GM12872 (cell line): ENCODE measurements around the gene PCBP3.

ENCODE experiments used
- TF ChIP-seq, protein P1 (sequence below): IDR thresholded peaks from 3 replicates; pipeline ENCODE4 v1.5.1; 2011; ENCODE audit warnings: low read depth, mild to moderate bottlenecking, low read length, moderate library complexity; ENCODE audit not compliant: insufficient read depth

The PCBP3 gene

DNA sequence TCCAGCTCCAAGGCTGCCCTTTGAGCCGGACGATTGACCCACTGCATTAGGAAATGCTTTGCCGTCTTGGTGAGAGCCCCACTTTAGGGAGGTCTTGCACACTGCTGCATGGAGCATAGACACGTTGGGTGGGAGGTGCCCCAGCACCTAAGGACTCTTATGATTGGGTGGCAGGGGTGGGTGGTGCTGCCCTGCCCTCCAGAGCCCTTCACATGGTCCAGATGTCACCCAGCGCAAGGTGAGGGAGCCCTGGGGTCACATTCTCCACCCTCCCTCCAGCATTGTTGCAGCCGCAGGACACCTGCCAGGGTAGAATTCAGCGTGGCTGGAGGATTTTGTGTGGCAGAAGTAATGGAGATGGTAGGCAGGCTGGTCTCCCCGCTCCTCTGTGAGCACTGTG lies 200.7 kb downstream of the PCBP3 start:
- TF ChIP-seq, protein P1, sequence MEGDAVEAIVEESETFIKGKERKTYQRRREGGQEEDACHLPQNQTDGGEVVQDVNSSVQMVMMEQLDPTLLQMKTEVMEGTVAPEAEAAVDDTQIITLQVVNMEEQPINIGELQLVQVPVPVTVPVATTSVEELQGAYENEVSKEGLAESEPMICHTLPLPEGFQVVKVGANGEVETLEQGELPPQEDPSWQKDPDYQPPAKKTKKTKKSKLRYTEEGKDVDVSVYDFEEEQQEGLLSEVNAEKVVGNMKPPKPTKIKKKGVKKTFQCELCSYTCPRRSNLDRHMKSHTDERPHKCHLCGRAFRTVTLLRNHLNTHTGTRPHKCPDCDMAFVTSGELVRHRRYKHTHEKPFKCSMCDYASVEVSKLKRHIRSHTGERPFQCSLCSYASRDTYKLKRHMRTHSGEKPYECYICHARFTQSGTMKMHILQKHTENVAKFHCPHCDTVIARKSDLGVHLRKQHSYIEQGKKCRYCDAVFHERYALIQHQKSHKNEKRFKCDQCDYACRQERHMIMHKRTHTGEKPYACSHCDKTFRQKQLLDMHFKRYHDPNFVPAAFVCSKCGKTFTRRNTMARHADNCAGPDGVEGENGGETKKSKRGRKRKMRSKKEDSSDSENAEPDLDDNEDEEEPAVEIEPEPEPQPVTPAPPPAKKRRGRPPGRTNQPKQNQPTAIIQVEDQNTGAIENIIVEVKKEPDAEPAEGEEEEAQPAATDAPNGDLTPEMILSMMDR, result no peak

DNA sequence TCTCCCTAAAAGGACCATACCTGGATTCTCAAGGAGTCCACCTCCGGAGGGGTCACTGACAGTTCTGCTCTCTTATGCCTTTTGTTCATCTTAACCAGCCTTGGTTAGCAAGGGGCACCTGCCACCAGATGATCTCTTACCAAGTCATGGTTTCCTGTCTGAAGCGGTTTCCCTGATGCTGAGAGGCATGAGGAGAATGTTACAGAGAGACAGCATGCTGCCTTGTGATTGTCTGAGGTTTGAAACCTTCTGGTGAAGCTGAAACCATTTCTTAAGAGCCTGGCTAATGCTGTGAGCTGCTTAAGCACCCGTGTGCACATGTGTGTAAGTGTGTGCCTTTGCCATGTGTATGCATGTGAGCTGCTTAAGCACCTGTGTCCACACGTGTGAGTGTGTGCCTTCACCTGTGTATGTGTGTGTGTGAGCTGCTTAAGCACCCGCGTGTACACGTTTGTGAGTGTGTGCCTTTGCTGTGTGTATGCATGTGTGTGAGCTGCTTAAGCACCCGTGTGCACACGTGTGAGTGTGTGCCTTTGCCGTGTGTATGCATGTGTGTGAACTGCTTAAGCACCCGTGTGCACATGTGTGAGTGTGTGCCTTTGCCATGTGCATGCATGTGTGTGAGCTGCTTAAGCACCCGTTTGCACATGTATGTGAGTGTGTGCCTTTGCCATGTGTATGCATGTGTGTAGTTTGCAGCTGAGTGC lies 201.7 kb downstream of the PCBP3 start:
- TF ChIP-seq, protein P1, result no peak

DNA sequence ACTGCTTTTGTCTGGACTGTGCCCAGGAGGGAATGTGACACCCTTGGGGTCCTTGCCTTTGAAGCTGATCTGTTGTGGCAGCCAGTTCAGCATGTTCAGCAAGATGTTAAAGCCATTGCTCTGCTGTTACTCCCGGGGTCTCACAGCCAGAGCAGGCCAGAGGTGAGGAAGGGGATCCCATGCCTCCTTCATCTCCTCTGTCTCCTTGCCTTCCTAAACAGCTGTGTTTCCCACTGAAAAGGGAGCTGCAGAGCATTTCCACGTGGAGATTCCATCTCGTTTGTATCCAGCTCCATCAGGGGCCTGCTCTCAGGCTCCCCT lies 202.2 kb downstream of the PCBP3 start:
- TF ChIP-seq, protein P1, result no peak

DNA sequence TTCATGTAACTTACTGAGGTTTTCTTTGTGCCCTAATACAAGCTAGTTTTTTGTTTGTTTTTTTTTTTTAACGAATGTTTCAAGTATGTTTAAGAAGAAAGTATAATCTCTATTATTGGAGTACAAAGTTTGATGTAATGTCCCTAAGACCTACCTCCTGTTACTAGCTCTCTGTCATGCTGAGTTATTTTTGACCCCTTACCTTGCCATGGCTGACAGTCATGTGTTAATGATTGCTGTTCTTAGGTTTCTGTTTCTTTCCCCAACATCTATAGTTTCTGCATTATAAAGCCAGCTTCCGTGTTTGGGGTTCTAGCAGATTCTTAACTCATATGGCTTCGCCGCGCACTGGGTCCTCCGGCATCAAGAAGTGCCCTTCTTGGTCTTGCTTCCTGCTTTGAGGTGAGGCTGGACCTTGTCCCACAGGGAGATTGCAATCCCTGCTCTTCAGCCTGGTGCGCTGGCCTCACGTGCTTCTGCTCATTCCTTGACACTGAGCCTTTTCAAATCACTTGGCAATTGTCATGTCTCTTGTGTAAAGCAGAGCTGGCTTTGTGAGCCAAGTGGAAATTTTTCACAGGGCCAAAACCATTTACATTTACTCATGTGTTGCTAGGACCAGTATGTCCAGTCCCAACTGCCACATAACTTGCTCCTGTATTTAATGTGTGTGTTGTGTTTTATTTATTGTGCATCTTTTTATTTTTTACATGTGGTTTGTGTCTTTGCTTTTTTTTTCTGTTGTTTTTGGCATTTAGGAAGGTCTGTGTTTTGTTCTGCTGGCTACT lies 203.0 kb downstream of the PCBP3 start:
- TF ChIP-seq, protein P1, result no peak

DNA sequence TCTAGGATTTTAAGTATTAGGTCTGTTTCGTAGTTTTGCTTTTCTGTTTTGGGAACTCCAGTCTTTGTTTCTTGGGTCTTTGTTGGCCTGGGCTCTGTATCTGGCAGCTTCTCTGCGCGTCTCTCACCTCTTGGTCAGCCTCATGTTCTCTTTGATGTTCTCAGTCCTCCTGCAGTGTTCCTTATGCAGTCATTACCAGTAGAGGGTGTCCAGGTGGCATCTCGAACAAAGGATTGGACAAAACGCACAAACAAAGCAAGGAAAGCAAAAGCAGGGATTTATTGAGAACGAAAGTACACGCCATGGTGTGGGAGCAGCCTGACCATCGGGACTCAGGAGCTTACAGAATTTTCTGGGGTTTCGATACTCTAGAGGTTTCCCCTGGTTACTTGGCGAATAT lies 204.3 kb downstream of the PCBP3 start:
- TF ChIP-seq, protein P1, result no peak

DNA sequence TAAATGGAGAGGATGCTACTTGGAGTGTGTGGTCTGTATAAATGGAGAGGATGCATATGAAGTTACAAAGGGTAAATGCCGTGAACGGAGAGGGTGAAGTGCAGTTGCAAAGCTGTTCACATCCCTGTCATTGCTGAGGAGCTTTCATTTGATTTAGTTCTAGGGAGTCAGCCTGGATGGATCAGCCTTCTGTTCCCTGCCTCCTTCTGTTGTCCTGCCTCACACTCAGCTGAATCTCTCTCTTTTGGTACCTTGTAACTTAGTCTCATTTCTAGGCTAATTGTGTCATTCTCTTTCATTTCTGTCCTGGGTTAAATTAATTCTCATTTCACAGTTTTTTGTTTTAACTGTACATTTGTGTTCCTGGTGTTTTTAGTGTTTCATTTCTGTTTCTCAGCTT lies 204.8 kb downstream of the PCBP3 start:
- TF ChIP-seq, protein P1, result no peak

DNA sequence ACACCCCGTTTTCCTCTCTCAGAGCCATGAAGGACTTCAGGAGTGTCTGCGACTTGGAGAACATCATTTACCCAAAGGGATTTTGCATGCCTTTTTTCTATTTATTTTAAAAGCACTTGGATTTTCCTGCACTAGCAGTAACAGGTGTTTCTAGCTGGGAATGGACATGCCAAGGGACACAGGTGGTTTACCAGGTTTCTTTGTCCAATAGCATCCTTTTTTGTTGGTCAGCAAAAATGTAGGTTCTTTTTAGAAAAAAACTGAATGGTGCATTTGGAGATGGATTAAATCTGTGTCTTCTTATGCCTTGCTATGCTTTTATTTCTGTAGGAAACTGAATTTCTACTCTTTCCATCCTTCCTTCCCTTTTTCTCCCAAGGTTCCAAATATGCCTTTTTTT lies 205.3 kb downstream of the PCBP3 start:
- TF ChIP-seq, protein P1, result no peak
